ENCODE results near the gene TEX52.

DNA sequence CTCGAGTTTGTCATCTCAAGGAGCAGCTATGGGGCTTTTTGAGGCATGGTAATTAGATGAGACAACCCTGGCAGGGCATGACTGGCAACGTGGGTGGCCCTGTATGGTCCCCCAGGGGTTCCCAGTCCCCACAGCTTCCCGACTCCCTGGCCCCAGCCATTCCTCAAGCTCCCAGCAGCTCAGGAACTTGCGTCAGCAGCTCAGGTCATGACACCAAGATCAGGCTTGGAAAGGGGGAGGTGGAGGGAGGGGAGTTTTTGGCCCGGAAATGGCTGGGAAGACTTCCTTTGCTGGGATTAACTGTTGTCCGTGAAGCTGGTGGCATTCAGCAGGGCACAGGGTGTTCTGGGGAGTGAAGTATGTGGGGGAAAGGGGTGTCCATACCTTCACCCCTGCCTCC is 11.6 kb downstream of the TEX52 start:
- TF ChIP-seq, protein P1, sequence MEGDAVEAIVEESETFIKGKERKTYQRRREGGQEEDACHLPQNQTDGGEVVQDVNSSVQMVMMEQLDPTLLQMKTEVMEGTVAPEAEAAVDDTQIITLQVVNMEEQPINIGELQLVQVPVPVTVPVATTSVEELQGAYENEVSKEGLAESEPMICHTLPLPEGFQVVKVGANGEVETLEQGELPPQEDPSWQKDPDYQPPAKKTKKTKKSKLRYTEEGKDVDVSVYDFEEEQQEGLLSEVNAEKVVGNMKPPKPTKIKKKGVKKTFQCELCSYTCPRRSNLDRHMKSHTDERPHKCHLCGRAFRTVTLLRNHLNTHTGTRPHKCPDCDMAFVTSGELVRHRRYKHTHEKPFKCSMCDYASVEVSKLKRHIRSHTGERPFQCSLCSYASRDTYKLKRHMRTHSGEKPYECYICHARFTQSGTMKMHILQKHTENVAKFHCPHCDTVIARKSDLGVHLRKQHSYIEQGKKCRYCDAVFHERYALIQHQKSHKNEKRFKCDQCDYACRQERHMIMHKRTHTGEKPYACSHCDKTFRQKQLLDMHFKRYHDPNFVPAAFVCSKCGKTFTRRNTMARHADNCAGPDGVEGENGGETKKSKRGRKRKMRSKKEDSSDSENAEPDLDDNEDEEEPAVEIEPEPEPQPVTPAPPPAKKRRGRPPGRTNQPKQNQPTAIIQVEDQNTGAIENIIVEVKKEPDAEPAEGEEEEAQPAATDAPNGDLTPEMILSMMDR (conservative IDR thresholded peaks at IDR 0.05 in 1 of 2, IDR thresholded peaks at IDR 0.05 in 1 of 2; ENCODE audit: extremely low read depth in 1 of 2, insufficient read depth in 1 of 2, low read depth in 1 of 2, low read length in 2 of 2): no peak
- TF ChIP-seq EZH2 (IDR thresholded peaks at IDR 0.05; ENCODE audit: borderline replicate concordance, low read length): no peak
